Stomach (tissue), 9 donors: ENCODE data around the gene THAP8. TPM values are rescaled to one million over a fixed set of nuclear protein-coding genes. Genes with fewer than 3 reads are reported as not detected.

Source experiments
- DNase-seq, 2 donors: peaks; one replicate each; pipeline versions ENCODE4 v3.0.0 to v3.0.0-alpha.2; 2013 to 2019
- H3K27ac ChIP-seq, 5 donors: fragments of 200-600 bp in 4 of 5; sonication (generic) in 4 of 5; one replicate each; pipeline ENCODE4 v1.5.1; 2013 to 2019; ENCODE audit warnings: mild to moderate bottlenecking in 1 of 5, moderate library complexity in 1 of 5
- H3K27me3 ChIP-seq, 3 donors: fragments of 200-600 bp; sonication (generic); one replicate each; pipeline ENCODE4 v1.5.1; 2017 to 2019; ENCODE audit warnings: mixed run types in 1 of 3
- H3K36me3 ChIP-seq, 4 donors: fragments of 200-600 bp; sonication (generic); 1 replicate in 3 of 4; 2 replicates in 1 of 4; pipeline ENCODE4 v1.5.1; 2016 to 2019
- H3K4me1 ChIP-seq, 4 donors: fragments of 200-600 bp; sonication (generic); one replicate each; pipeline ENCODE4 v1.5.1; 2016 to 2019
- H3K4me3 ChIP-seq, 4 donors: fragments of 200-600 bp; sonication (generic) in 3 of 4; one replicate each; pipeline ENCODE4 v1.5.1; 2016 to 2019; ENCODE audit warnings: mild to moderate bottlenecking in 1 of 4
- H3K9me3 ChIP-seq, 4 donors: fragments of 200-600 bp; sonication (generic); one replicate each; pipeline ENCODE4 v1.5.1; 2016 to 2019
- EP300 ChIP-seq: sonication (generic); formaldehyde crosslinking; IDR thresholded peaks from one replicate; pipeline ENCODE4 v1.6.1; 2017; ENCODE audit warnings: antibody characterized with exemption
- POLR2A ChIP-seq, 4 donors: fragments of 450-650 bp; IDR thresholded peaks; one replicate each; pipeline ENCODE4 v1.6.1; 2016; ENCODE audit warnings: antibody characterized with exemption in 4 of 4, control low read depth in 2 of 4, mild to moderate bottlenecking in 1 of 4, moderate library complexity in 1 of 4
- POLR2AphosphoS5 ChIP-seq, 3 donors: sonication (generic); formaldehyde crosslinking; IDR thresholded peaks; one replicate each; pipeline ENCODE4 v1.6.1; 2016; ENCODE audit warnings: antibody characterized with exemption in 3 of 3
- WGBS, 5 donors: extraction: QIAGEN DNeasy Blood & Tissue Kit in 3 of 5; methylation state at CpG; one replicate each; pipeline versions ENCODE4 v1.1.5 to v1.1.7; 2013 to 2018; 5-methylcytosine and 5-hydroxymethylcytosine counted together
- intact Hi-C: fragments of 100-400 bp; cut with DNase I; formaldehyde crosslinking; loops from one replicate; pipeline ENCODE4 v1.15.1; 2023; ENCODE audit warnings: low total_unique reads
- polyA plus RNA-seq, 3 donors: library from polyadenylated mRNA; stranded (reverse); fragments of 200-250 nt; gene quantifications; one replicate each; pipeline ENCODE4 v1.2.3, GENCODE V29; 2013
- total RNA-seq, 5 donors: library from RNA; depleted of rRNA; stranded (reverse); fragments of >200 nt; gene quantifications; one replicate each; pipeline versions ENCODE4 v1.1.0 to v1.2.3, GENCODE V29; 2014 to 2016
- TF ChIP-seq, protein P1 (sequence below), 7 experiments: fragments of 450-650 bp in 4 of 7; fragments of 200-600 bp in 3 of 7; sonication (generic) in 3 of 7; IDR thresholded peaks; one replicate each; pipeline ENCODE4 v1.5.1; 2016 to 2019; ENCODE audit warnings: antibody characterized with exemption in 7 of 7, control low read depth in 2 of 7, mild to moderate bottlenecking in 1 of 7
- donor health status: healthy with polysubstance abuse.
- donor health status: Bipolar disorder and iron deficiency.
- donor health status: healthy.

The THAP8 gene
- total and polyA plus RNA-seq, 8 donors: 0.29 to 12.8 (median 4.7) TPM; not detected in 1

DNA sequence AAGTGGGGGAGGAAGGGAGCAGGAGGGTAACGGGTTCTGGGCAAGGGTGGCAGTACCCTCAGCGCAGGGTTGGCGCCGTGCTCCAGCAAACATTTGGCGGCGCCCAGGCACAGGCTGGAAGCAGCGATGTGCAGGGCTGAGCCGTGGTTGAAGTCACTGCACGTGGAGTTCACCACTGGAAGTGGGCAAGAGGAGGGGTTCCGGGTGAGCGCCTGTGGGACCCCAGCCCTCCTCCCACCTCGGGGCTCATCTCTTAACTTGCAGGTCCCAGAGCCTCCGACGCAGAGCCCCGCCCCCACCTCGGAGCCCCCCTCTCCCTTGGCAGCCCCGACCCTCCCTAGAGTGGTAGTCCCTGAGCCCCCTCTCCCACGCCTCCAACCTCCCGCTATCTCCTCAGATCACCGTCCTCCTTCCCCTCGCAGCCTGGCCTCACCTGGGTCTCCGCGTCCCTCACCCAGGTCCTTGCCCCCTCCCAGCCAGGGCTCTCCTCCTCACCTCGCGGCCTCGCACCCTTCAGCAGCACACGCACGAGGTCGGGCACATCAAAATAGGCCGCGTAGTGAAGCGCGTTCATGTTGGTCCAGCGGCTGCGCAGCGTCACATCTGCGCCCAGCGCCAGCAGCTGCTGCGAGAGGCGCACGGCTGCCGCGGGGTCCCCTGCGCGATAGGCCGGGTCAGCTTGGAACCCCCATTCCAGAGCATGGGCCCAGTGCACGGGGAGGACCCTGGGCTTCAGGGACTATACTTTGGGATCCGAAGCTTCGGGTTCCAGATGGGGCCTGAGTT is 27.8 kb downstream of the THAP8 start:
- no peak for DNase-seq
- Histone ChIP-seq H3K9me3 (no peaks in the 10 kb centered on the region), H3K36me3 (peaks cover 4 to 73% (median 58%) of the 10 kb centered on the region in 4 donors), H3K27me3 (no peaks in the 10 kb centered on the region), H3K27ac (no peak overlapping the region), H3K4me1 (peaks cover 0 to 3% (median 1%) of the 10 kb centered on the region in 4 donors), H3K4me3 (no peak overlapping the region)
- WGBS, 5 donors: 93 to 95% (median 94%) methylated on average over 40 to 49 of the region's 49 CpGs
- intact Hi-C loops: no loop called here
- no peak for TF ChIP-seq POLR2AphosphoS5 (IDR thresholded peaks at IDR 0.05)
- no peak for TF ChIP-seq POLR2A (IDR thresholded peaks at IDR 0.05)
- TF ChIP-seq, protein P1, sequence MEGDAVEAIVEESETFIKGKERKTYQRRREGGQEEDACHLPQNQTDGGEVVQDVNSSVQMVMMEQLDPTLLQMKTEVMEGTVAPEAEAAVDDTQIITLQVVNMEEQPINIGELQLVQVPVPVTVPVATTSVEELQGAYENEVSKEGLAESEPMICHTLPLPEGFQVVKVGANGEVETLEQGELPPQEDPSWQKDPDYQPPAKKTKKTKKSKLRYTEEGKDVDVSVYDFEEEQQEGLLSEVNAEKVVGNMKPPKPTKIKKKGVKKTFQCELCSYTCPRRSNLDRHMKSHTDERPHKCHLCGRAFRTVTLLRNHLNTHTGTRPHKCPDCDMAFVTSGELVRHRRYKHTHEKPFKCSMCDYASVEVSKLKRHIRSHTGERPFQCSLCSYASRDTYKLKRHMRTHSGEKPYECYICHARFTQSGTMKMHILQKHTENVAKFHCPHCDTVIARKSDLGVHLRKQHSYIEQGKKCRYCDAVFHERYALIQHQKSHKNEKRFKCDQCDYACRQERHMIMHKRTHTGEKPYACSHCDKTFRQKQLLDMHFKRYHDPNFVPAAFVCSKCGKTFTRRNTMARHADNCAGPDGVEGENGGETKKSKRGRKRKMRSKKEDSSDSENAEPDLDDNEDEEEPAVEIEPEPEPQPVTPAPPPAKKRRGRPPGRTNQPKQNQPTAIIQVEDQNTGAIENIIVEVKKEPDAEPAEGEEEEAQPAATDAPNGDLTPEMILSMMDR (IDR thresholded peaks at IDR 0.05): no peak
- no peak for TF ChIP-seq EP300

GRCh38 chr19:36025541-36025940 is 28.5 kb downstream of the THAP8 start:
- Histone ChIP-seq H3K4me3 (no peak overlapping the region), H3K36me3 (peaks cover 4 to 80% (median 63%) of the 10 kb centered on the region in 4 donors), H3K4me1 (no peaks in the 10 kb centered on the region), H3K27me3 (no peaks in the 10 kb centered on the region), H3K9me3 (no peaks in the 10 kb centered on the region), H3K27ac (no peak overlapping the region)
- DNase-seq: no peak
- TF ChIP-seq, protein P1 (IDR thresholded peaks at IDR 0.05): no peak
- TF ChIP-seq POLR2AphosphoS5 (IDR thresholded peaks at IDR 0.05) (no peak), EP300 (no peak), POLR2A (IDR thresholded peaks at IDR 0.05) (no peak)
- intact Hi-C loops: no loop called here
- WGBS, 5 donors: 54 to 82% (median 65%) methylated on average over 1 of the region's 1 CpG

DNA sequence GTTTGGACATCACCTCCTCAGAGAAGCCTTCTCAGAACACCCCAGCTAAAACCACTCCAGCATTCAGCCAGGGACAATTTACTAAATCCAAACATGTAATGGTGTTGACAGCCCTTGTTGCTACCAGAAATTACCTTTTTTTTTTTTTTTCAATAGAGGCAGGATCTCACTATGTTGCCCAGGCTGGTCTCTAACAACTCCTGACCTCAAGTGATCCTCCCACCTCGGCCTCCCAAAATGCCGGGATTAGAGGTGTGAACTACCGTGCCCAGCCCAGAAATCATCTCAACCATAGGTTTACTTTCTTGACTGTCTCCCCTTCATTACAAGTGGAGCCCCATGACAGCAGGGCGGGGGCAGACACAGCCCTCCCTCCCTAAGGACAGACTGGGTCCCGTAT is 30.7 kb downstream of the THAP8 start:
- H3K4me3 ChIP-seq: no peak overlapping the region
- H3K9me3 ChIP-seq: no peaks in the 10 kb centered on the region
- WGBS, 5 donors: 86 to 94% (median 90%) methylated on average over 5 of the region's 5 CpGs
- H3K27me3 ChIP-seq: no peaks in the 10 kb centered on the region
- no peak for DNase-seq
- intact Hi-C loops: no loop called here
- peaks cover 11 to 97% (median 72%) of the 10 kb centered on the region in 4 donors for H3K36me3 ChIP-seq
- TF ChIP-seq POLR2AphosphoS5 (IDR thresholded peaks at IDR 0.05) (no peak), EP300 (no peak), POLR2A (IDR thresholded peaks at IDR 0.05) (no peak)
- TF ChIP-seq, protein P1 (IDR thresholded peaks at IDR 0.05): no peak
- H3K27ac ChIP-seq: no peak overlapping the region
- H3K4me1 ChIP-seq: no peaks in the 10 kb centered on the region

DNA sequence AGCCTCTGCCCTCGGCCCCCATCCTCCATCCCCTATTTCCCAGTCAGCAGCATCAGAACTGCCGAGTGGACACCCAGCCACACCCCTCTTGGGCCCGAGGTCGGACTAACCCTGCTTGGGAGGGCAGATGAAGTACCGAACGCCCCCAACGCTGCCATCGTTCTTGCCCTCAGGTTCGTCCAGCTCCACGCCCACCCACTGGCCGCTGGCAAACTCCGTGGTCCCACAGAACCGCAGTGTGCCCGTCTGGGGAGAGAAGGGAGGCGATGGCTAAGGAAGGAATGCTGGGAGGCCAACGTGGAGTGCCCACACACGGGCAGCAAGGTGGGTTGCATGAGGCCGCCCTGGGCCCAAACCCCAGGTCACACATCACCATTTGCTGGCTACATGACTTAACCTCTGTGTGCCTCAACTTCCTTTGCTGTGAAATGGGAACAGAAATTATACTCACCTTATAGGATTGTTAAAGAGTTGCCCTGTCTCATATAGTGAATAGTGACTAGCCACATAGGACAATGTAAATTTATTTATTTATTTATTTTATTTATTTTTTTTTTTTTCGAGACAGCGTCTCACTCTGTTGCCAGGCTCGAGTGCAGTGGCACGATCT is 34.9 kb downstream of the THAP8 start:
- 88 to 93% (median 92%) methylated on average over 21 to 22 of the region's 22 CpGs for WGBS, 5 donors
- TF ChIP-seq POLR2A (IDR thresholded peaks at IDR 0.05) (no peak), EP300 (no peak), POLR2AphosphoS5 (IDR thresholded peaks at IDR 0.05) (no peak)
- TF ChIP-seq, protein P1 (IDR thresholded peaks at IDR 0.05): no peak
- Histone ChIP-seq H3K36me3 (peaks cover 11 to 84% (median 60%) of the 10 kb centered on the region in 4 donors), H3K9me3 (no peaks in the 10 kb centered on the region), H3K4me1 (peaks cover 4 to 8% (median 6%) of the 10 kb centered on the region in 4 donors), H3K4me3 (no peak overlapping the region), H3K27me3 (no peaks in the 10 kb centered on the region), H3K27ac (no peak overlapping the region)
- DNase-seq: no peak
- intact Hi-C loops: no loop called here
